IPS-NIHi11 (cell line): ENCODE results near the gene NHSL1.

Experiments used
- DNase-seq: peaks from one replicate; pipeline ENCODE4 v3.0.0; 2012; ENCODE audit warnings: mixed read lengths, low spot score

The NHSL1 gene

GRCh38 chr6:138524526-138524925, 25.2 kb upstream of the NHSL1 start:
- no peak for DNase-seq

DNA sequence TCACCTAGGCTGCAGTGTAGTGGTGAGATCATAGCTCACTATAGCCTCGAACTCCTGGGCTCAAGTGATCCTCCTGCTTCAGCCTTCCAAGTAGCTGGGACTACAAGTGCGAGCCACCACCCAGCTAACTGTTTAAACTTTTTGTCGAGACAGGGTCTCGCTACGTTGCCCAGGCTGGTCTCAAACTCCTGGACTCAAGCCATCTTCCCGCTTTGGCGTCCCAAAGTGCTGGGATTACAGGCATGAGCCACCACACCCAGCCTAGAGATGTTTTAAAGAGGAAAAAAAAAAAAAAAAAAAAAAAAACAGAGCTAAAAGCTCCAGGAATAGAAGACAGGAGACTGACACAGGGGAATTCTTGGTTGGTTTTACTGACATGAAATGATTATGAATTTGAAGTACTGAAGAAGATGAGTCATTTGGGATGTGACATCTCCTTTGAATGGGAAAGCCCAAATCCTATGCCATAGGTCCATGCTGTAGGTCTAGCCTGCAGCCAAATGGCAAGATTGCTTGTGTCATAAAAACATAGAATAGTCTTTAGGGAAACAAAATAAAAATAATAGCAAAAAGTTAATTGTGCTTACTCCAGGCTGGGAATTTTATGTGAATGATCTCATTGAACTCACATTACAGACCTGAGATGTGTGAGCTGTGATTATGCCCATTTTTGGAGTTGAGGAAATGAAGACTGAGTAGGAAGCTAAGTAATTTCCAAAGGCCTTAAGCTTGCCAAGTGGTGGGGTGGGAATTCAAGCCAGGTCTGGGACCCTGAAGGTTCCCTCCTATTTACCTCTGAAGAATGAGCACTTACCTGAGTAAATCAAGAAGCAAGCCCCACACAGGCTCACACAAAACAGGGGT, 24.3 kb upstream of the NHSL1 start:
- no peak for DNase-seq

GRCh38 chr6:138522611-138523010, 23.3 kb upstream of the NHSL1 start:
- DNase-seq = no peak

DNA sequence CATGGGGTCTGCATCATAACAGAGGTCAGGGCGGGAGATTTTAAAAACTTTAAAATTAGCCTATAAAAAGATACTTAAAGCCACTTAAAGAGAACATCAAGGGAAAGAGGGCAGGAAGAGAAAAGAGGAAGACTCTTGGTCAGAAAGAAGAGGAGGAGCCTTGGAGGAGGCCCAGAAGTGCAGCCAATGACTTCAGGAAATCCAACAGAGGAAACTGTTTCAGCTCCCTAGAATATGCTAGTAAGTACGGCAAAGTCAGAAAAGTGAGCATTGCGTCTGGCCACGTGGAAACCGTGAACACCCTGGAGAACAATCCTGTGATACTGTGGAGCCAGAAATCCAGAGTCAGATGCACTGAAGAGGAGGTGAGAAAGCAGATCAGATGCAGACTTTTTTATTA, 22.5 kb upstream of the NHSL1 start:
- DNase-seq = no peak

DNA sequence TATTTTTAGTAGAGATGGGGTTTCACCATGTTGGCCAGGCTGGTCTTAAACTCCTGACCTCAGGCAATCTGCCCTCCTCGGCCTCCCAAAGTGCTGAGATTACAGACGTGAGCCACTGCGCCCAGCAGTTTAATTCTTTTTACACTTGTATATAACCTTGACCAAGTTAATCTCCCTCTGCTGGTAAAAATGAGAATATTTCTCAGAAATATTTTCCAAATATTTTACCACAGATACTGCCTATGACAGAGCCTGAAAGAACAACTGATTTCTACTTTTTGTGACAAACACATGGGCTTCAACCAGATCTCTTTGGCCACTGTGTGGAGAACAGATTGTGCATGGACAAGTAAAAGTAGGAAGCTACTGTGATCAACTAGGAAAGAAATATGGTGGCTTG, 21.2 kb upstream of the NHSL1 start:
- no peak for DNase-seq

GRCh38 chr6:138518054-138518453, 18.8 kb upstream of the NHSL1 start:
- no peak for DNase-seq

GRCh38 chr6:138517635-138518034, 18.3 kb upstream of the NHSL1 start:
- peak; percentile 69 for DNase-seq

DNA sequence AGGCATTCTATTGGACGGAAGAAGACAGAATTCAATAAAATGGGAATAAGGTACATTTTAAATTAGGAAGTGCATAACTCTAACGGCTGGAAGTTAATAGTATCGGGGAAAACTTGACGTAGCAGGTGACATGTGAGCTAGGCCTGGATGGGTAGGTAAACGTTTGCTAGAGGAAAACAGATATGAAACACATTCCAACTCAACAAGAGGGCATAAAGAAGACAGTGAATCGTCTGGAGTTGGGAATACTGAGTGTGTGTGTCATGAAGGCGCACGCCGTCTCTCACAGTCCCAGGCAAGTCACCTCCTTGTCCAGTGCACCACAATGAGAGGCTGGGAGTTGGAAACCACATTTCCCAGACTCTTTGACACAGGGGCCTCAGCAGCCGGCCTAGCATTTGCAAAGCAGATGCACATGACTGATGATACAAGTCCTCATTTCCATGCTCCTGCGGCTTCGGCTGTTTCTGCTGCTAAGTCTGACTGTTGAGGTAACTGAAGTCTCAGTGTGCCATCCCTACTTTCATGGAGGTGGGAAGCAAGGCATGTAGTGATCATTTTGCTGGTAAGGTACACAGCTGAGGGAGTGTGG, 16.5 kb upstream of the NHSL1 start:
- no peak for DNase-seq

- DNase-seq = no peak
These were observed 15.7 kb upstream of the NHSL1 start for GRCh38 chr6:138514860-138515540.

DNA sequence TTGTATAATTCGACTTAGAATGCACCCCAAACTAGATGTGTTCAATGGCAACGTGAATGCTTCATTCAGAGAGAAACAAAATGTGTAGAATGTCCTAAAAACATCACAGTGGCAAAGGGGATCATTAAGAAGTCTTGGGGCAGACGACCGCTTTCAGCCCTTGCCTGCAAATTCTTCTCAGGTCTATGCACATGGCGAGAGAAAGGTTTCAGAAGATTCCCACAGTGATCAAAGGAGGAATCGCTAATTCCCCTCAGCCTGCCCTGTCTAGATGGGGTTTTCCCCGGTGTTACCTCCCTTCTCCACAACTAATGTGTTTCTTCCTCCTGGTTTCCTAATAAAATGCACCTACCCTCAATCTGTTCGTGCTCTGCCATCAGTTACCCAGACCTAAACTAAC, 13.3 kb upstream of the NHSL1 start:
- DNase-seq = peak; percentile 41

- DNase-seq = no peak
These were observed 10.8 kb upstream of the NHSL1 start for GRCh38 chr6:138510093-138510492.

DNA sequence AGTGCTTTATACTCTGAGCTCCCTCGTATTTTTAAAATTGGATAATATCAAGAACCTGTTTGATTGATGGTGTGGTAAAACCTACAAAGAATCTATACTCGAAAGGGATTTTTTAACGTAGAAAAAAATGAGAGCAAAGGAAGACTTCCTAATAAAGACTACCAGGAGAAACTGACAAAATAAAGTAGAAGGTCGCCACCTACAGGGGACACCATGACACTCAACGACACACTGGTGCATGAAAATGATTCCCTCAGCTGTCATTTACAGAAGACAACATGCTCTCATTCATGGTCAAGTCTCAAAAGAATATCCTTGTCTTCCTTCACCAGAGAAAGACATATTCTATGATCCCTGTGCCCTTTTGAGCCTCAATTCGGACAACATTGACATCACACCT, 10.1 kb upstream of the NHSL1 start:
- peak; percentile 45 for DNase-seq

DNA sequence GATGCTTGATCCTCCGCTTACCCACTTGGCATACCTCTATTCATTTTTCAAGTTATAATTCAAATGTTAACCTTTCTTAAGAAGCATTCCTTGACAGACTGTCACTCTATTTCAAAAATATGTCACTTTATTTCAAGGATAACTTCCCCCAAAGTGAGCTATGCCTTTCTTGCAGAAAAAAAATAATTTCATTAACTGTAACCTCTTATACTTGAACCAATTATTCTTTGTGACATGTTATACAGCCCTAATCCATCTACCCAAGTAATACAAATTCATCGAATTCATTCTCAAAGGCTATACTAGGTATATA, 9.3 kb upstream of the NHSL1 start:
- DNase-seq = no peak

- DNase-seq = no peak
These were observed 8.8 kb upstream of the NHSL1 start for GRCh38 chr6:138507977-138508675.

DNA sequence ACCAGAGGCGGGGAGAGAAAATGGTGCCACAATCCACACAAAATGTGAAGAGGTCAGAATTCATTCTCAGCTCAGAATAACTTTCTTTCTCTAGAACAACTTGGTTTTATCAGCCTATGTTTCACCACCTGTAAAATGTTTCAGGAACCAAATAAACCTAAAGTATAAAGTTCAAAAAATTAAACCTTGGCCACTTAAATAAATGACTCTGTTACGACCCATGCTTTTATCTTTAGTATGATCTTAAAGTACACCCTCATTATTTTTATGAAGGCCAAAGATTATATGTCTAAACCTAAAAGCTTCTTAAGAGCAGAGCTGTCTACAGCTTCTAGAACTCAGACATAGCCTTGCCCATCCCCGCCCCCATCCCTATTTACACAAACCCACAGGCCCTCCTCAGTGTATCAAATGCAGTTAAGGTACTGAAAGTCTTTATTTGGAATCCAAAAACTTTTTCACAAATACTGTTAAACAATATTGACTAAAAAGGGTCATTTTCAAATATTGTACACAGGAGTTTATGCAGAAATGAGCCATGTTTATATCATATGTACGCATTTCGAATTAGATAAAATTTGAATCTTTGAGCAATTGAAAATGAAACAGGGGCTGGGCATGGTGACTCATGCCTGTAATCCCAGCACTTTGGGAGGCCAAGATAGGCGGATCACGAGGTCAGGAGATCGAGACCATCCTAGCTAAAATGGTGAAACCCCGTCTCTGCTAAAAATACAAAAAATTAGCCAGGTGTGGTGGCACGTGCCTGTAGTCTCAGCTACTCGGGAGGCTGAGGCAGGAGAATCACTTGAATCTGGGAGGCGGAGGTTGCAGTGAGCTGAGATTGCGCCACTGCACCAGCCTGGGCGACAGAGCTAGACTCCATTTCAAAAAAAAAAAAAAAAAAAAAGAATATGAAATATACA, 5.7 kb upstream of the NHSL1 start:
- no peak for DNase-seq

- DNase-seq = no peak
These were observed 4.8 kb upstream of the NHSL1 start for GRCh38 chr6:138503881-138504680.

- DNase-seq = no peak
These were observed 3.3 kb upstream of the NHSL1 start for GRCh38 chr6:138502546-138502945.

DNA sequence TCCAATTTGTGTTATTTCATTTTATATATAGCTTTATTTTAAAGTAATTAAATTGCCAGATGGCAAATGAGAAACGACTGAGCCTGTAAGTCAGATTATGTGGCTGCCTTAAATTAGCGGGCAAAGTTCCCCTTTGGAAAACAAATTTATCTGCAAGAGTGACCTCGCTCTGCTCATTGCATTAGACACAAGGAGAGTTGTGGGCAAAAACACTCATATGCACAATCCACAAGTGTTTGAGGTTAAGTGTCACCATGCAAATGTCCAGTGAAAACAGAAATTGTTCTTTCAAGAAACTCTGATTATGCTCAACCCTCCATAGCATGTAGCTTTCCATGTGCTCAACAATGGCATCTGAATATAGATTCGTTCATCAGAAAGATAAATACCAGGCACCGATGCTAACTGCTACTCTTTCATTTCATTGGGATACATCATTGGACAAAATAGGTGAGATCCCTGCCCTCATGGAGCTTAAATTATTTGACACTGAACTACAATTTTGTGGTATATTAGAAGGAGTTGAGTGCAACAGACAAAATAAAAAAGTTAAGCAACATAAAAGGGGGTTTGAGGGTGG, 1.7 kb upstream of the NHSL1 start:
- DNase-seq = no peak

GRCh38 chr6:138500045-138500665, 861 bp upstream of the NHSL1 start:
- DNase-seq = no peak
